ENCODE results near the gene RPA1. TPM values are rescaled to one million over a fixed set of nuclear protein-coding genes. Genes with fewer than 3 reads are reported as not detected.
"Not testable (repeated sequence)": the region's sequence is repeated elsewhere in the genome, so short reads cannot be mapped to it uniquely, and the experiment has no call there.

The RPA1 gene
- total and polyA plus RNA-seq, 2 donors (not counting 1 experiment from before 2014, with no cell fraction given) = 22.3 to 55.4 TPM

DNA sequence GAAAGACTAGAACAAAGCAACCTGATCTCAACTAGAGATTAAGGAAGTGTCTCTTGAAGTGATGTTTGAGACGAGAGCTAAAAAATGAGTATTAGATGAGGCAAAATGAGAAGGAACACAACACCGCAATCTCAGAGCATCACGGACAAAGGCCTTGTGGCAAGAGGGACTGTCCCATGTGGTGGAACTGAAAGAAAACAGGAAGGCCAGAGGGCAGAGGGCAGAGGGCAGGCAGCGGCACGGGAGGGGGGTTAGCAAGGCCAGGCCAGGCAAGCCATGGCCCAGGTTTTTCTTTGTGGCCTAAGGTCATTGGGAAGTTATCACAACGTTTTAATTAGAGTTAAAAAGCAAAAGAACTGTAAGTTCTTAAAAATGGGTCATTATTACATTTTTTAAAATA is 22.5 kb downstream of the RPA1 start:
- TF ChIP-seq EZH2 (IDR thresholded peaks at IDR 0.05; ENCODE audit: low read length, missing control alignments) = no peak
- TF ChIP-seq, protein P1, sequence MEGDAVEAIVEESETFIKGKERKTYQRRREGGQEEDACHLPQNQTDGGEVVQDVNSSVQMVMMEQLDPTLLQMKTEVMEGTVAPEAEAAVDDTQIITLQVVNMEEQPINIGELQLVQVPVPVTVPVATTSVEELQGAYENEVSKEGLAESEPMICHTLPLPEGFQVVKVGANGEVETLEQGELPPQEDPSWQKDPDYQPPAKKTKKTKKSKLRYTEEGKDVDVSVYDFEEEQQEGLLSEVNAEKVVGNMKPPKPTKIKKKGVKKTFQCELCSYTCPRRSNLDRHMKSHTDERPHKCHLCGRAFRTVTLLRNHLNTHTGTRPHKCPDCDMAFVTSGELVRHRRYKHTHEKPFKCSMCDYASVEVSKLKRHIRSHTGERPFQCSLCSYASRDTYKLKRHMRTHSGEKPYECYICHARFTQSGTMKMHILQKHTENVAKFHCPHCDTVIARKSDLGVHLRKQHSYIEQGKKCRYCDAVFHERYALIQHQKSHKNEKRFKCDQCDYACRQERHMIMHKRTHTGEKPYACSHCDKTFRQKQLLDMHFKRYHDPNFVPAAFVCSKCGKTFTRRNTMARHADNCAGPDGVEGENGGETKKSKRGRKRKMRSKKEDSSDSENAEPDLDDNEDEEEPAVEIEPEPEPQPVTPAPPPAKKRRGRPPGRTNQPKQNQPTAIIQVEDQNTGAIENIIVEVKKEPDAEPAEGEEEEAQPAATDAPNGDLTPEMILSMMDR (conservative IDR thresholded peaks at IDR 0.05 in 1 of 2, IDR thresholded peaks at IDR 0.05 in 1 of 2; ENCODE audit: low read depth in 1 of 2, low read length in 2 of 2) = no peak
- Histone ChIP-seq H3K4me3 (replicated peaks in 1 of 4; ENCODE audit: control extremely low read depth in 1 of 4, insufficient read depth in 1 of 4, low read depth in 3 of 4, low read length in 4 of 4) (no peak overlapping the region), H3K4me2 (ENCODE audit: extremely low read depth, insufficient read depth, low read length) (no peak overlapping the region), H3K27me3 (ENCODE audit: control insufficient read depth, insufficient read depth, low read length) (no peaks in the 10 kb centered on the region), H3K9ac (ENCODE audit: insufficient read depth, low read length) (no peak overlapping the region), H3K9me3 (ENCODE audit: control insufficient read depth, insufficient read depth, low read depth, low read length) (no peaks in the 10 kb centered on the region), H3K4me1 (ENCODE audit: control insufficient read depth, extremely low read depth, insufficient read depth, low read length) (no peaks in the 10 kb centered on the region), H4K20me1 (ENCODE audit: control insufficient read depth, extremely low read depth, insufficient read depth, low read length) (no peaks in the 10 kb centered on the region), H2AFZ (ENCODE audit: low read length) (no peak overlapping the region), H3K27ac (ENCODE audit: insufficient read depth, low read length) (no peak overlapping the region), H3K79me2 (ENCODE audit: control insufficient read depth, insufficient read depth, low read length) (no peaks in the 10 kb centered on the region), H3K36me3 (ENCODE audit: control insufficient read depth, insufficient read depth, low read length) (peaks cover 2% of the 10 kb centered on the region)
- no peak for DNase-seq (ENCODE audit: low read depth in 2 of 2)

DNA sequence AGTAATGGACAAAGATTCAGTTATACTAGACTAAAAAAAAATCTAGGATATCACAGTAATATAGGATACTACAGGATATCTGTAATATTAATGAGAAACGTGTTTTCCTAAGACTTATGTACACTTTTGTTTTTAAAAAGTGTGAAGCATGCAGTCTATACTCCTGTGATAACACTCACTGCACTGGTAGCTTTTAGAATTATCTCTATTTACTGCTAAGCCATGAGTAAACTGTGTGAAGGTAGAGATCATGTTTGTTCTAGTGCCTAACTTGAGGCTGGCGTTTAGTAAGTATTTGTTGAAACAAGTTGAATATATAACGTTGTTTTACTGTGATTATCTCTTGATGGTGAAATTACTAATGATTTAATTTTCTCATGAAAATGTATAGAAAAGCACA is 23.9 kb downstream of the RPA1 start:
- no peaks in the 10 kb centered on the region for H3K79me2 ChIP-seq (ENCODE audit: control insufficient read depth, insufficient read depth, low read length)
- H3K9me3 ChIP-seq (ENCODE audit: control insufficient read depth, insufficient read depth, low read depth, low read length) = no peaks in the 10 kb centered on the region
- H3K36me3 ChIP-seq (ENCODE audit: control insufficient read depth, insufficient read depth, low read length) = peaks cover 2% of the 10 kb centered on the region
- no peak overlapping the region for H3K4me2 ChIP-seq (ENCODE audit: extremely low read depth, insufficient read depth, low read length)
- H3K4me3 ChIP-seq (replicated peaks in 1 of 4; ENCODE audit: control extremely low read depth in 1 of 4, insufficient read depth in 1 of 4, low read depth in 3 of 4, low read length in 4 of 4) = no peak overlapping the region
- no peaks in the 10 kb centered on the region for H4K20me1 ChIP-seq (ENCODE audit: control insufficient read depth, extremely low read depth, insufficient read depth, low read length)
- H3K27ac ChIP-seq (ENCODE audit: insufficient read depth, low read length) = no peak overlapping the region
- no peaks in the 10 kb centered on the region for H3K4me1 ChIP-seq (ENCODE audit: control insufficient read depth, extremely low read depth, insufficient read depth, low read length)
- H3K27me3 ChIP-seq (ENCODE audit: control insufficient read depth, insufficient read depth, low read length) = no peaks in the 10 kb centered on the region
- H2AFZ ChIP-seq (ENCODE audit: low read length) = no peak overlapping the region
- TF ChIP-seq, protein P1 (conservative IDR thresholded peaks at IDR 0.05 in 1 of 2, IDR thresholded peaks at IDR 0.05 in 1 of 2; ENCODE audit: low read depth in 1 of 2, low read length in 2 of 2) = no peak
- no peak for TF ChIP-seq EZH2 (IDR thresholded peaks at IDR 0.05; ENCODE audit: low read length, missing control alignments)
- H3K9ac ChIP-seq (ENCODE audit: insufficient read depth, low read length) = no peak overlapping the region
- DNase-seq (ENCODE audit: low read depth in 2 of 2) = no peak

DNA sequence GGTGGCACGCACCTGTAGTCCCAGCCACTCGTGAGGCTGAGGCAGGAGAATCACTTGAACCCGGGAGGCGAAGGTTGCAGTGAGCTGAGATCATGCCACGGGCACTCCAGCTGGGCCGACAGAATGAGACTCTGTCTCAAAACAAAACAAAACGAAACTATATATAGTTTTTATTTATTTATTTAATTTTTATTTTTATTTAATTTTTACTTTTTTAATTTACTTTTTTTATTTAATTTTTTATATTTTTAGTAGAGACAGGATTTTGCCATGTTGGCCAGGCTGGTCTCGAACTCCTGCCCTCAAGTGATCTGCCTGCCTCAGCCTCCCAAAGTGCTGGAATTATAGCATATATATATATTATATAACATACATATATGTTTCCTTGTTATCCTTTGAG is 26.7 kb downstream of the RPA1 start:
- H2AFZ ChIP-seq (ENCODE audit: low read length) = not testable (repeated sequence)

More for the DNA sequence above, 26.7 kb downstream of the RPA1 start:
- H4K20me1 ChIP-seq (ENCODE audit: control insufficient read depth, extremely low read depth, insufficient read depth, low read length); DNase-seq (ENCODE audit: low read depth in 2 of 2); H3K36me3 ChIP-seq (ENCODE audit: control insufficient read depth, insufficient read depth, low read length); H3K27me3 ChIP-seq (ENCODE audit: control insufficient read depth, insufficient read depth, low read length); H3K79me2 ChIP-seq (ENCODE audit: control insufficient read depth, insufficient read depth, low read length); H3K4me1 ChIP-seq (ENCODE audit: control insufficient read depth, extremely low read depth, insufficient read depth, low read length); H3K4me2 ChIP-seq (ENCODE audit: extremely low read depth, insufficient read depth, low read length); H3K27ac ChIP-seq (ENCODE audit: insufficient read depth, low read length); H3K9ac ChIP-seq (ENCODE audit: insufficient read depth, low read length); H3K9me3 ChIP-seq (ENCODE audit: control insufficient read depth, insufficient read depth, low read depth, low read length); H3K4me3 ChIP-seq (replicated peaks in 1 of 4; ENCODE audit: control extremely low read depth in 1 of 4, insufficient read depth in 1 of 4, low read depth in 3 of 4, low read length in 4 of 4): not testable (repeated sequence)
